ENCODE results near the gene LIN9.

GRCh38 chr1:226233806-226234205 is 75.2 kb downstream of the LIN9 start:
- TF ChIP-seq REST (IDR thresholded peaks at IDR 0.05; ENCODE audit: low read depth) (no peak), TEAD4 (IDR thresholded peaks at IDR 0.05) (no peak), FOXM1 (IDR thresholded peaks at IDR 0.05; ENCODE audit: borderline replicate concordance, low read depth) (no peak), EP300 (IDR thresholded peaks at IDR 0.05; ENCODE audit: borderline replicate concordance) (no peak), YY1 (IDR thresholded peaks at IDR 0.05; ENCODE audit: low read depth) (no peak), MAX (IDR thresholded peaks at IDR 0.05) (no peak), TAF1 (IDR thresholded peaks at IDR 0.05; ENCODE audit: low read depth) (no peak), RAD21 (IDR thresholded peaks at IDR 0.05; ENCODE audit: low read depth) (no peak), CEBPB (IDR thresholded peaks at IDR 0.05) (no peak), NFIC (IDR thresholded peaks at IDR 0.05) (no peak), TCF12 (IDR thresholded peaks at IDR 0.05; ENCODE audit: low read depth) (no peak)
